Suppressor macrophage treated with lipopolysaccharide for 1 hour (primary cell): ENCODE measurements around the gene GRIP2.

ENCODE experiments used
- DNase-seq, 3 donors: peaks; one replicate each; pipeline ENCODE4 v3.0.0-alpha.2; 2020 to 2022

GRIP2 gene

GRCh38 chr3:14538451-14539088 is 1.6 kb downstream of the GRIP2 start:
- DNase-seq, result no peak

- peak in 1 of 3 donors; percentile 17 for DNase-seq
Measured at GRCh38 chr3:14537590-14538450, 2.3 kb downstream of the GRIP2 start.

DNA sequence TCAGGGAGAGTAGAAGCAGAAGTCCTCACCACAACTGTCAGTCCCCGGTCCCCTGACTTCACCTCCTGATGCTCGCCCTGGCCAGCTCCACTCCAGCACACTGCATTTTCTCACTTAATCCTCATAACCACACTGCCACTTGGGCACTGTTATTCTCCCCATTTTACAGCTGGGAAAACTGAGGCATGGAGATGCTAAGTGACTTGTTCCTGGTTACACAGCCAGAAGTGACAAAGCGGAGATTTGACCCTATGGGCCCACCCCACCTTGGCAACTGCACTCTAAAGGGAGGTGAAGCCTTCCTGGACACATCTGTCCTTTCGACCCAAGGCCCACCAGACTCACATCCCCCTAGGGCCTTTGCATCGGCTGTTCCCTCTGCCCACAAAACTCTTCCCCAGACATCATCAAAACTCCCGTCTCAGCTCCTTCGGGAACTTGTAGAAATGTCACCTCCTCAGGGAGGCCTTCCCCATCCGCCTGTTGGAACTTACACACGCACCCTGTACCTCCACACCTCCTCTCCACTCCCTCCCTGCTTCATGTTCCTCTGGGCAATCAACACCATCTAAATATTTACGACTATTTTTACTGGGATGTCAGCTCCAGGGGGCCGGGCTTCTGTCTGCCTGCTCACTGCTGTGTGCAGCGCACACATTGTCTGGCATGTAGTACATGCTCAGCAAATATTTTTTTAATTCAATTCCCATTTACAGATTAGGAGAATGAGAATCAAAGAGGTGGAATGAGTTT is 3.1 kb downstream of the GRIP2 start:
- no peak for DNase-seq

- DNase-seq, result no peak
Measured at GRCh38 chr3:14536055-14536815, 3.9 kb downstream of the GRIP2 start.

- DNase-seq, result no peak
Measured at GRCh38 chr3:14535616-14536015, 4.5 kb downstream of the GRIP2 start.

DNA sequence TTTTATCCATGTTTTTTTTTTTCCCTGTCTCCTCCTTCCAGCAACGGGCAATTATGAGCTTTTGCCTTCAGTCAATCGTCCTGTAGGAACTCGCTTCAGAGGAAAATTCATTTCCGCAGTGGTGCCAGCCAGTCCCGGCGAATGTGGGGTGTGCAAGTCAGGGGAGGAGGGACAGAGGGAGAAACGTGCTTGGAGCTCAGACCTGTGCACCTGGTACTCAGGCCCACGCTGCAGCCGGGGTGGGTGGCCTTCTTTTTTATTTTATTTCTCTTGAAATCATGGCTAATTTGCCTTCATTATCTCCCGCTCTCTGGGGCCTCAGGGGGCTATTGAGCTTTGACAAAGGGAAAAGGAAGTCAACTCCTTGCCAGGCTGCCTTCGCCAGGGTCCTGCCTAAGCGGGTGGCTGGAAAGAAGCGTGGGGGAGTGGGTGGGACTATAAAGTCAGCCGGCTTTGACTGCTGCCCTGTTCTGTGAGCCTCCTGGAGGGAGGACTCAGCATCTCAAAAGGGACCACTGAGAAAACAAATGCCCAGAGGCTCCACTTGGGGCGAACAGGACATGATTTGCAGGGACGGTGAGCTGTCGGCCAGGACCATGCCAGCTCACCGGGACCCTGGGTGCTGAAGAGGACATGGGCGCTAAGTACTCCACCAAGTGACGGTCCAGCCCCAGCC is 5.5 kb downstream of the GRIP2 start:
- no peak for DNase-seq

- no peak for DNase-seq
Measured at GRCh38 chr3:14533457-14533958, 6.6 kb downstream of the GRIP2 start.

DNA sequence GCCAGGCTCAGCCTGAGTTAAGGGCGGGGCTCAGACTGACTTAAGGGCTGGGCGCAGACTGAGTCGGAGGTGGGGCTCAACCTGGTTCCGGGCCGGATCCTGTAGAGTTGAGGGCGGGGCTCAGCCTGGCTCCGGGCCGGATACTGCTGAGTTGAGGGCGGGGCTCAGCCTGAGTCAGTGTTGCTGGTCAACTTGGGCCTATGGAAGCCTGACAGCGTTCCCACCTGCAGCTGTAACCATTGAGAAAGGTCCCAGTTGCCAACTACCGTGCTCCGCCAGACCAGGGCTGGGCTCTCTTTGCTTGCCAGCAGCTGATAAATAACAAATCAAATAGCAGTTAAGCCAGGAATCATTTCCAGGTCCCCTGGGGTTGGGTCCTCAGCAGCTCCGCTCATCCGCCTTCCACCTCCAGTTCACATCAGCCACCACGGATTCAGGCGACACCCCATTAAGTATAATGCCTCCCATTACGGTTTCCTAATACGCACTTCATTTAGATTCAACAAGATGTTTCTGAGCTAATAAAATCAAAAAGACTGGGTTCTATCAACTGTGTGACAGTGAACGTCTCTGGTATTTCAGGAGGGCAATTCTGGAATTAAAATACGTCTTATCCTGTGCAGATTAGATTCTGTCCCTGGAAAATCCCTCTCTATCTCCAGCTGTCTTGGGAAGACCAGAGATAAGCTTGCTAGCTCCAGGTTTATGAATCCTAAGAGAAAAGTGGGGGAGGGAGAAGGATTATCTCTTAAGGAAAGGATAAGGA is 7.3 kb downstream of the GRIP2 start:
- no peak for DNase-seq

- no peak for DNase-seq
Measured at GRCh38 chr3:14531856-14532395, 8.2 kb downstream of the GRIP2 start.

- DNase-seq, result no peak
Measured at GRCh38 chr3:14528081-14528480, 12.1 kb downstream of the GRIP2 start.

DNA sequence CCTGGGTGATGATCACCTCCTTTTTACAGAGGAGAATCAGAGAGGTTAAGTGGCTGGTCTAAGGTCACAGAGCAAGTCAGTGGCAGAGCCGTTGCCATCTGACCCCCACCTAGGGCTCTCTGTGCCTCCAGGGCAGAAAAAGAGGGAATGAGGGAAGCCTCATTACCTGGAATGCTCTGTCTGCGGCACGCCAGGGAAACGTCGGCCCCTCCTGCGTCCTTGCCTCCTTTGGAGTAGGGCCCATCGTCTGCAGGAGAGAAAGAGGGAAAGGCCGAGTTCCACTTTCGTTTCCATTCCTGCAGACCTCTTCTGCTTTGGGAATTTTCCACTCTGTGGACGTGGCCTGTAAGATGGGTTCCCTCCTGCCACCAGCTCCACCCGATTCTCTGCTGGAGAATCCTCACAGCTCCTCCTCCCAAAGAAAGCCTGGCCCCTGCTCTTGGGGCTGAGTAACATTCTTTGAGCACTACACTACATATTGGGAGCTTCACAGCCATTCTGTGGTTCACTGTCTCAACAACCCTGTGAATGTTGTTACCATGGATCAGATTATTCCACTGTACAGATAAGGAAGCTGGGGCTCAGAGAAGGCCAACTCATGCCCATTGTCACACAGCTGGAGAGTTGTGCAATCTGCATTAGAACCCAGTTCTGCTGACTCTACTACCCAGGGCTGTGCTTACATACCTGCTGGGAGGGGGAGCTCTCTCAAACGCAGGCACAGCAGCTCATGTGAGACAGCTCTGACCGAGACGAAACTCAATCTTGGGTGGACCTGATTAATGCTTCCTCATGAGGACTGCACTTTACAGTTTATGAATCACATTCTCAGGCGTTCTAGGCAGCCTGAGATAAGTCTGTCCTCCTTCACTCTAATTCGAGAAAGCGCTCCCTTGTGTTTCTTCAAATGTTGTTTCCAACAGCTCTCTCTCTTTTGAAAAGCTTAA is 14.2 kb downstream of the GRIP2 start:
- DNase-seq, result peak in 1 of 3 donors; percentile 17

DNA sequence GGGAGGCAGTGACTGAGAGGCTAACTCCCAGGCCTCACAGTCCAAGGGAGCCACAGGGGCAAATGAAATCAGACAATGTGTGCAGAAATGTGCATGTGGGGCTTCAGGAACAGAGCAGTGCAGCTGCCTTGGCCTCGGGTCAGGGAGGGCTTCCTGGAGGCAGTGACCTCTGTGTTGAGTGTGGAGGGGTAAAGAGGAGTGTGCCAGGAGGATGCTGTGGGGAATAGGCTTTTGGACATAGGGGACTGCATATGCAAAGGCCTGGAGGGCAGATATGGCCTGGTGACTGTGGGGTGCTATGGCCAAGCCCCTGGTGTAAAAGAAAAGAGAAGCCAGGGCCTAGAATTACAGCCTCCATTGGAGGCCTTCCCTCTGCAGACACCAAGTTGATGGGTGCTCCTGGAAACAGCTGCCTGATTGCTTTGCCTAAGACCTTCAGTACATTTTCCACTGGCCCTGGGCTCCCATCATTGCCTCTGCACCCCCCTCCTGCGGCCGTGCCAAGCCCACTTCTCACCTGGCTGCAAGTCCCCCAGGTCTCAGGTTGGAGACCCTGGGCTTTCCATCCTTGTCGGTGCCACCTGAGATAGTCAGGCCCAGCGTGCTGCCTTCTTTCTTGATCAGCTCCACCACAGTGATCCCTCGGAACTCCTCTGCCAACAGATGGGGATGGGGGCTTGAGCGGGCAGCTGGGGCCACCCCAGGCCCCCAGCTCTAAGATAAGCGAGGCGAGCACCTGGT is 15.1 kb downstream of the GRIP2 start:
- DNase-seq, result no peak

- DNase-seq, result no peak
Measured at GRCh38 chr3:14524311-14524711, 15.8 kb downstream of the GRIP2 start.

GRCh38 chr3:14523792-14524191 is 16.4 kb downstream of the GRIP2 start:
- DNase-seq, result no peak

- DNase-seq, result no peak
Measured at GRCh38 chr3:14522768-14523167, 17.4 kb downstream of the GRIP2 start.

DNA sequence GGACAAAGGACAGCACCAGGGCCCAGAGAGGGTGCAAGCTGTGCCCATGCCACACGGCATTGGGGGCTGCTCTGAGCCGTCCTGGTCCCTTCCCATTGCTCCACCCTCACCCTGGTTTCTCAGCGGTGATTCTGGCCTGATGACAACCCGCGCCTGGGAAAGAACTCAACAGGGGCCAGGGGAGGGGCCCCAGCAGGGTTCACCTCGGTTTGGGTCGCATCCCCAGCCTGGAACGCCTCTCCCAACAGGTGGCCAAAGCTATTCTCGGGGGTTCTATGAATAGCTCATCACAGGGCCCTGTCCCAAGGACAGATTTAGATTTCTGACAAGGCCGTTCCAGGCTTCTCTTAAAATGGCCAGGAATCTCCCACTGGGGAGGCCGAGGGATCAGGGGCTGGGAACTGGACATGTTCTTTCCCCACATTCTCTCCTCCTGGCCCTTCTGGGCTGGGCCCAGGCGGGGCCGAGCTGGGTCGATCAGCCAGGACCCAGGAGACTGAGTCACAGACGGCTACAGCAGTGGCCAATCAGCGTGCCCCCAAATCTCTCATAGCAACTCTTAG is 17.9 kb downstream of the GRIP2 start:
- DNase-seq, result no peak

DNA sequence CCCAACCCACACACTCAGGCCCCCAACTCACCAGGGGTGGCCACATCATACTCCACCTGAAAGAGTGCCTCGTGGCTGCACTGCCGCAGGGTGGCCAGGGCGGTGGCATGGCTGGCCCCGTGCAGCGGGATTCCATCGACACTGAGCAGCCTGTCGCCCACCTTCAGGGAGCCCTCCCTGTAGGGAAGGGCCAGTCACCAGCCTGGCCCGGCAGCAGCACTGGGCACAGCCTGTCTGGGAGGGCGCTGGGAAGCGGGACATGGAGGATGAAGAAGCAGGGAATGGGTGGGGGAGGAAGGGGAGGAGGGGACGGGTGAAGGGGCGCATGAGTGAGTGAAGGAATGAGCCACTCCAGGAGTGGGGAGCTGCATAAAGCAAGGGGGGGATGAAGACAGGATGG is 18.5 kb downstream of the GRIP2 start:
- DNase-seq, result no peak

DNA sequence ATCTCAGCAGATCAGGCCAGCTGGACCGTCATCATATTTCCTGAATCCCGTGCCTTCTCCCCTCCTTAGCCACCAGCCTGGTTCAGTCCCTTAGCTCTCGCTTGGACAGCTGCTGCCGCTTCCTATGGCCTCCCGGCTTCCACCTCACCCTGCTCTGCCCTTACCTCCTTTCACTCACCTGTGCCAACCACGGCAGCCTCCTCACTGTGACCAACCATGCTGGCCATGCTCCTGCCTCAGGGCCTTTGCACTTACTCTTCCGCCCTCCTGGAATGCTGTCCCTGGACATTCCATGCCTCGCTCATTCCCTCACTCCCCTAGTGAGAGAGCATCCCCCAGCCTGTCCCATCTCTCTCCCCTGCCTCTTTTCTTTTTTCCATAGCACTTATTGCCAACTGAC is 19.2 kb downstream of the GRIP2 start:
- no peak for DNase-seq

DNA sequence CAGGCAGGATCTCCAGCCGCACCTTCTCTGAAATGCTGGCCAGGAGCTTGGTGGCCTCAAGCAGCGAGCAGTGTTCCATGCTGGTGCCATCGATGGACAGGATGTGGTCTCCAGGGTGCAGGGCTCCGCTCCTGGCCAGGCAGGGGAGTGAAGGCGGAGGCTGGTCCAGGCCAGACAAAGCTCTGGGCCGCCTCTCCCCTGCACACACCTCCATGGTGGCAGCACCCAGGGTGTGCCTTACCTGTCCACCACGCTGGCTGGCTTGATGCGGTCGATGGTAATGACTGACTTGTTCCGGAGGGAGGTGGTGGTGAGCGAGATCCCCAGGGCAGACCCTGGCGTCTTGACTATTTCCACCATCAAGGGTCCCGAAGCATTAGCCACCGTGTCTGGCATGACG is 20.0 kb downstream of the GRIP2 start:
- DNase-seq, result no peak
